GM21360 (cell line): ENCODE results near the gene TRPM1.

Source experiments
- ATAC-seq: cut with Tn5 transposase; IDR thresholded peaks from one replicate; pipeline ENCODE4 v1.9.1; 2021; ENCODE audit warnings: mild to moderate bottlenecking, moderate library complexity; ENCODE audit not compliant: unreplicated experiment

TRPM1 gene

DNA sequence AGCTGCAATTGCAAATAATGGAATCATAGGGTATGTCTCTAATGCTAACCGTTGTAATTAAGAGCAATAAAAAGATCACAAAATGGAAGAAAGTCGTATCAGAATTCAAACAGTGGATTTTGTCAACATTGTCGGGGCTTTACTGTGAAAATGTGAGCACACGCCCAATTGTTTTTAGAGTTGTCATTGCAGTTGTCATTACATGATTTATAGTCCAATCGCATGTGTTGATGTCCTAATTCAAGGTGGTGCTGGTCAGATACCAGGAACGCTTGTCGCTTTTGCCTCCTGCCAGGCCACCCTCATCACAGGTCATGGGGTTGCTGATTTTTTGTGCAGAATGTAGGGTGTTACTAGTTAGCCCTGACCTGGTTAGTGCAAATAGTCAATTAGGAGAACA, 16.2 kb downstream of the TRPM1 start:
- ATAC-seq: no peak

DNA sequence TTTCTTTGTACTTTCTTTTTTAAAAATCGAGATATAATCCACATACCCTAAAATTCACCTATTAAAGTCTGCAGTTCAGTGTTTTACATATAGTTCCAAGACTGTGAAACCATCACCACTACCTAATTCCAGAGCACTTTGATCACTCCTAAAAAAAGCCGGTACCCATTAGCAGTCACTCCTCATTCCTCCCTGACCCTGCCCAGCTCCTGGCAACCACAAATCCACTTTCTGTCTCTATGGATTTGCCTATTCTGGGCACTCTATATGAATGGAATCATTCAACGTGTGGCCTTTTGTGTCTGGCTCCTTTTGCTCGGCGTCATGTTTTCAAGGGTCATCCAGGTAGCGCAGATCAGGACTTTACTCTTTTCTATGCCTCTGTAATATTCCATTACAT, 17.3 kb downstream of the TRPM1 start:
- ATAC-seq: no peak

DNA sequence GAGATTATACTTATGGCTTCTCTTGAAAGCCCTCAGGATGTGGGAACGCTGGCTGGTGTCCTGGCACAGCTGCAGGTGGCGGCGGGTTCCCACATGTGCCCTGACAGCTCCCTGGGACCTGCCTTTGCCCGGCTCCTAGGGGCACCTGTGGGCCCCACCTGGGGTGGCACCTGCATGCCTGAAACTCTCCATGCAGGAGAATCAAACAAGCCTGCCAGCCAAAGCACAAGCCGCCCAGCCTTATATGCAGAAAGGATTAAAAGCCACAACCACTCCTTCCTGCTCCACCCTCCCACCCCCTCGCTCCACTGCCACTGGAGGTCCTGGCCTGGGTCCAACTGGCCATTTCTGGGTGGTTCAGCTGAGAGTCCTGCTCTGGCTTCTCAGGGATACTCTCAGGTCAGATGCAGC, 18.1 kb downstream of the TRPM1 start:
- no peak for ATAC-seq

DNA sequence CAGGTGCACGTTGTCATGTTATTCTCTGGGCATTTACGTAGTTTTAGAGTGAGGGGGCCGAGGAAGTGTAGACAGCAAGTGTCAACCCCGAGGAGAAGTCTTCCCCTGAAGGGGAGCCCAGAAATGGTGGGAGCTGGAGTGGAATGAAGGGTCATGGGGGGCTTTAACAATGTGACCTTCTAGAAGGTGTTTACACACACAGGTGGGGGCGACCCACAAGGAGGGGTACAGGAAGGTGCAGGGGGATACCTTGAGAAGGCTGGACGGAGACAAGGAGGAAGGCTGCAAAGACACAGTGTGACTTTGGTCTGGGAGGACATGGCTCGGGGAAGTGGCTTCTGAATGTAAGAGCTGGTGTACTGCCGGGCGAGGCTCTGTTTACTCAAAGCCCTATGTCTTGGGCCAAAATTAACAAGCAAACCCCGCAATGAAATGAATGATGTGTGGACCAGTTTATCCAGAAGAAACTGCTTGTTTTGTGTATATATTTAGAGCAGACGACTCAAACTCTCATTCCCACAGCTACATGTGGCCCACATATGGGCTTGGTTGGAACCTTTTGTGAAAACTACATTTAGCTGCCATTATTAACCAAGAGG, 18.7 kb downstream of the TRPM1 start:
- no peak for ATAC-seq

DNA sequence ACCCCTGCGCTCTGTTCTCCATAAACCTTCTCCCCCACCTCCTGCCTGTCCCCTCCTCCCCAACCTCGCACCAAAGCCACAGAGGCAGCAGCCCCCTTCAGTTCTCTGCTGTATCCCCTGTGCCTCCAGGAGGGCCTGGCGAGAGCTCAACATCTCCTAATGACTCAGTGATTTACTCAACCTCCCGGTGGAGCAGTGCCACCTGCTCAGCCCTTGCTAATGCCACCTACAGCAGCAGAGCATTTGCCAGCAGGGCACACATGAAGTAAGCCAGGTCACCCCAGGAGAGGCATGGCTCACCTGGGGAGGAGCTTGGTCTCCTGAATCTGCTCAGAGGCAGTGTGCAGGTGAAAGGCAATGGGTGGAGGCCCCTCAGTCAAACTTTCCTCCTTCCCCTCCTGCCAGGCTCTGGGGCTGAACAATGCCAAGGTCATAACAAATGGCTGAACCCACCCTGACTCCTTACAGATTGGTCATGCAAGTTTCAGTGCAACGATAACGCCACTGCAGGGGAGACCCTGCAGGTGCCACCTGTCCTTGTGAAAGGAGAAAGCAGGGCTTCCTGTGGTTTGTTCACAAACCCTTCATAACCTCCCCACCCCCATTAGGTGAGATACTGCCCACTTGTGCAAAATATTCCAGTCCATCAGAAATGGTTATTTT, 19.8 kb downstream of the TRPM1 start:
- ATAC-seq: no peak

DNA sequence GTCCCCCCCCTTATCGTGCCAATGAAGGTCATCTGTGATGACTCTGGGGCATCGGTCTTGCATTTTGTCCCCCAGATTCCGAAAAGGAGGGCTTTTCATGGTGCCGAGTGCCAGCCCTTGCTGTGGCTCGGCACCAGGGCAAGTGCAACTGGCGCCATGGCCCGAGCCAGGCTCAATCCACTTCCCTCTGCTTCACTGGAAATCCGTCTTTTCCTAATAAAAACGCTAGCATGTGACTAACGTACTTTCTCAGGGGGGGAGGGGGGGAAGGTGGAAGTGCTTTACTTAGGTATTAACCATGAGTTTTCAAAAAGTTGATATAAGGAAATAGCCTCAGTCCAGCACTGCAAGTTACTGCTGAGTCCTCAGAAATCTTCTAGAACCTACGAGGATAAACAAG, 20.5 kb downstream of the TRPM1 start:
- ATAC-seq: no peak

DNA sequence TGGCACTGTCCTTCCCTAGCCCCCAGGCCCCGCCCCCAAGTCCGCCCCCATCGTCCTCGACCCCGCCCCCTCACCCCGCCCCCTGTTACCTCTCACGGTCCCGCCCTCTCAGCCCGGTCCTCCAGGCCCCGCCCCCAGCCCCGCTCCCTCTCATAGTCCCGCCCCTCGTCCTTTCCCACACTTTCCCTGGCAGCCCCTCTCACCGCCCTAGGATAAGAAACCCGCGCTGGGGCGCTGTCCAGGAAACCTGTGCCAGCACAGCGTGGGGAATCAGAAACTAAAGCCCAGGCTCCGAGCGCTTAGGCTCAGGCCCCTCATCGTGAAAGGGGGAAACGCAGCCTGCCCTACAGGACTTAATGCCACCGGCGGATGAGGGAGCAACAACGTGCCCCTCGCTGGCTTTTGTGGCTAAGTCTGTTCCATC, 20.9 kb downstream of the TRPM1 start:
- ATAC-seq: no peak

DNA sequence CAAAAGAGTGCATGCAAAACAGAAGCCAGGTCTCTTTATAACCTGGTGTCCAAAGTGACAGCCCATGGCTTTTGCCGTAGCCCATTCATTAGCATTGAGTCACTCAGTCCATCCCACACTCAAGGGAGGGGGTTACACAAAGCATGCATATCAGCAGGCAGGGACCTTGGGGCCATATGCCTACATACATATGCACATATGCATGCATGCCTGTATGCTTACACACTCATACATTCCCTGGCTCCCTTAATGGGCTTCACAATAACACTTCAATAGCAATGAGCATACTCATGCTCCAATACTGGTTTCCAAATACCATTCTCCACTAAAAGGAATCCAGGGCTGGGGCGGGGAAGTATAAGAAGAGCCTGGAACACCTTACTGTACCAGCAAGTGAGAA, 22.0 kb downstream of the TRPM1 start:
- ATAC-seq: no peak

DNA sequence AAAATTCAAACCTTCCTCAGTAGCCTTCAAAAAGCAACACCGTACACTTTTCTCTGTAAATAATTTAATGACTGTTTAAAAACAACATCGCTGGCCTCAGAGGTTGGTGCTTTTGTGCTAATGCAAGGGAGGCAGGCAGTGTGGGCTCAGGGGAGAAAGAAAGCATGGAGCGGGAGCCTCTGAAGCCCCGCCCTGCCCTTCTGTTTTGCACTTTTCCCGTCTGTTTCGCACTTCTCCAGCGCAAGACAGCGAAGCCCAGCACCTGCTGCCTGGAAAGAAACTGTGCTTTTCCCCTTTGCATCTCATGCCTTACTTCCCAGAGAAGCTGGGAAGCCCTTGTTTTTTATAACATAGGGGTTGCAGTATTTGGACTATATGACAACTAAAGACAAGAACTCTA, 23.1 kb downstream of the TRPM1 start:
- no peak for ATAC-seq

DNA sequence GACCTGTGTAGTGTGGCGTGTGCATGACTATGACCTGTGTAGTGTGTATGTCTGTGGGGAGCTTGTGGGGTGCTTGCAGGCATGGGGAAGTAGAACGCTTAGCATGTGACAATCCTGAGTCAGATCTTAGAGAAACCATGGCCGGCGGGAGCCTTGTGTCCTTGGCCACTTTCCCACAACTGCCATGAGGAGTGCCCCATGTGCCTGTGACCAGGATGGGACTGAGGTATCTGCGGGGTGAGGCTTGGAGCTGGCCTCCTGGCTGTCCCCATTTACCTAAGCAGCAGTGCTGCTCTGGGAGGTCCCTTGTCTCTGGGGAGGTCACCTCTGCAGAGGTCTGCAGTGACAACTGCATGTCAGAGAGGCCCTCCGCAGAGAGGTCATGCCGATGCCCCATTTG, 23.6 kb downstream of the TRPM1 start:
- no peak for ATAC-seq

DNA sequence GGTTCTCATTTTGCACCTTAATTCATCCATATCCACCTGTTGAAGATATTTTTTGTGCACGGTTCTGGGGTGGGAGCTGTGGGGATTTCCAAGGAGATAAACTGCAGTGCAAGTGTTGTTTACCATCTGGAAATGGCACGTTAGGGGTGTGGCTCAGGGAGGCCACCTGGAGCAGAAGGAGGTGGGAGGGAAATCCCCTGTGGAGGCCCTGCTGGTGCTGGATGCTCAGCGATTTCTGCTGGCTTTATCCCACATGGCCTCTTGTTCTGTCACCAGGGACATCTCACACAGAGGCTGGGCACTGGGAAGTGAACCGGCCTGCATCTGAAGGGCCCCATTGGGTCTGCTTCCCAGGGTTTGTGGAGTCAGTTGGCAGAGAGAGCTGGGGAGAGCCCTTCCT, 24.3 kb downstream of the TRPM1 start:
- no peak for ATAC-seq

DNA sequence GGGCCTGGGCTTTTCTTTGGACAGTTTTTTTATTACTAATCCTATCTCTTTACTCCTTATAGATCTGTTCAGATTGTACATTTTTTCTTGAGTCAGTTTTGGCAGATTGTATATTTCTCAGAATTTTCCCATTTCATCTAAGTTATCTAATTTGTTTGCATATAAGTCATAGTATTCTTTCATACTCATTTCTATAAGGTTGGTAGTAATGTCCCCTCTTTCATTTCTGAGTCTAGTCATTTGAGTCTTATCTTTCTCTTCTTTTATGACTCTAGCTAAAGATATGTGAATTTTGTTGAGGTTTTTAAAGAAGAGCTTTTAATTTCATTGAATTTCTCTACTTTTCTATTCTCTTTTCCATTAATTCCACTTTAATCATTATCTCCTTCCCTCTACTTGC, 27.2 kb downstream of the TRPM1 start:
- no peak for ATAC-seq

DNA sequence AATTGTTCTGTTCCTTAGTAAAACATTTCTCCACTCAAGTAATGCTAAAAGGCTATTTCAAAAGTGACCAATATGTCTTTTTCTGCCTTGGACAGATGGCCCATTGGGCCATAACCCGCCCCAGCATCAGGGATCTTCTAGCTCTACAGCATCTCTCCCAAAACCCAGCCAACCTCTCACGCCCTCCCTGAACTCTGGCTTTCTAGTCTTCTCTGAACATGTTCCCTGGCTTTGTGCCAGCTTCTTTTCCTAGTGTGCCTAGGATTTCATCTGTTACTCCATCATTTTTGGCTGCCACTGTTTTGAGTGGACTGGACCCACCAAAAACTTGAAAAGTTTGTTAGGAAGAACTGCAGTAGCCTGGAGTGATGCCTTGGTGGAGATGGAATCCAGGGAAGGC, 30.7 kb downstream of the TRPM1 start:
- ATAC-seq: no peak

DNA sequence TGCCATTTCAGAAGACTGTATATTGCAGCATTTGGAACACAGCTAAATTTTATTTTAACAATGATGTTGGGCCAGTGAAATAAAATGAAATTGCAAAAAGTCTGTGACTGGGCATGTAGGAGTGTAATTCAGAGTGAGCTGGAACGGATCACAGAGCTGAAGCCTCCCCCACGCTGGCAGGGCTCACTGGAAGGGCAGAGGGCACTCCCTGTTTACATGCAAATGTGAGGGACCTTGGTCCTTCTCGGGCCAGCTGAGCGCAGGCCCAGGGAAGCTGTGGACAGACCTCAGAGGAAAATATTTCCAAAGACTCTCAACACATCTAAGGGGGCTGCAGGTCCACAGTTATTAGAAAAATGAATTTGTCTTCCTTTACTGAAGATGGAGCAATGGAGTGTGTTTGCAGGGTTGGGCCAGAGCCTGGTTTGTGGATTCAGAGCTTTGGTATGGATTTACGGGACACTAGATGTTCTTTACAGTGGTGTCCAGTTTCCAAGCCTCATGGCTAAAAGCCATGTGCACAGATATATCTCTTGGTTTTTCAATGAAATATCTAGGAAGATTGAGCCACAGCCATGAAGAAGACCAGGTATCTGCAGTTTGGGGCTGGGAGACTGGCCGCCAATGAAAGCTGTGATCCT, 32.0 kb downstream of the TRPM1 start:
- ATAC-seq: no peak

DNA sequence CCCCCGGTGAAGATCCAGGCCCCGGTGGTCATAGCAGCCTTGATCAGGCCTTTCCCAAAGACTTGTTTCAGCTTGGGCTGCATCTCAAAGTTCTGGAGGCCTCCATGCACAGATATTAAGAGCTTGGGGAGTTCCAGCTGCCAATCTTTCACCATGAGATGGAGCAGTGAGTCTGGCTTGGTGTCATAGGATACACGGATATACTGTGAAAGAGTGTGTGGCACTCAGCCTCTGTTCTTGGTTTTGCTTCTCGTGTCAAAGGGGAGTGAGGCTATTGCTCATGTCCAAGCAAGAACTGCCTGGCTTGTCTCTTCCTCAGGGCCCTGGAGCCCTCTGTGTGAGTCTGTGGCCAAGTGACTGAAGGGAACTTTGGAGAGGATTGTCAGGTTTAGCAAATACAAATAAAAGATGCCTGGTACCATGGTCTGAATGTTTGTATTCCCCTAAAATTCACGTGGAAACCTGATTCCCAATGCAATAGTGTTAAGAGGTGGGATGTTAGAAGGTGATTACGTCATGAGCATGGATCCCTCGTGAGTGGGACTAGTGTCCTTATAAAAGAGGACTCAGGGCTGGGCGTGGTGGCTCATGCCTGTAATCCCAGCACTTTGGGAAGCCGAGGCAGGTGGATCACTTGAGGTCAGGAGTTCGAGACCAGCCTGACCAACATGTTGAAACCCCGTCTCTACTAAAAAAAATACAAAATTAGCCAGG, 33.5 kb downstream of the TRPM1 start:
- ATAC-seq: no peak

DNA sequence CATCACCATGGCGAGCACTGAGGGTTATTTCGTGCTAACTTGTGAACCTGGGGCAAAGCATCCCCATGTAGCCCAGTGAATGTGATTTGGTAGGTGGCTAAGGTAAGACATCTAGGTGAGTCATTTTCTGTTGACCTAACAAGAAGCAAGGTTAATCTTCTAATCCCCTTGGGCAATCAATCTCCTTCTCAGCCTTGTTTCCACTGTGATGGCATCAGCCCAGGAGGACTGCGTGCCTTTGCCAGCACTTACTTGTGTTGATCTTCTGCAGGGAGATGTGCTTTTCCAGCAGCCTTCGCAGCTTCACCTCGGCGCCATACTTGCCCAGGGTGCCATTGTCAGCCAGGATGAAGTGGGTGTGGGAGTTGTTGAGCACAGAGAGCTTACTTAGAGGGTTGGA, 35.7 kb downstream of the TRPM1 start:
- ATAC-seq: no peak

DNA sequence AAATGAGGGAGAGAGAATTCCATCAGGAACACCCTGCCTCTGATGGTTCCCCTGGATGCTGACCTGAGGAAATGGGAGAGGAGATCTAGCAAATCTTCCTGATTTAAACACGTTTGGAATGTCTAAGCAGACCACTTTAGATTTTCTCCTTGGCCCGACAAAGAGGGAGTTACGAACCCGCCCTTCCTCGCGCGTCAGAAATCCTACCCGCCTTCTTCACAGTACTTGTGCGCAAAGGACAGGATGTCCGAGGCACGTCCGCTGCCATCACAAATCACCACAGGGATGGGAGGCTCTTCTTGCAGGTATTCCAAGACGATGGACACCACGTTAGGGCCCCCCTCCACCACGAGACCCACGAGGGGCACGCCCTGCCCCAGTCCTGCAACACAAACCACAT, 38.6 kb downstream of the TRPM1 start:
- no peak for ATAC-seq

DNA sequence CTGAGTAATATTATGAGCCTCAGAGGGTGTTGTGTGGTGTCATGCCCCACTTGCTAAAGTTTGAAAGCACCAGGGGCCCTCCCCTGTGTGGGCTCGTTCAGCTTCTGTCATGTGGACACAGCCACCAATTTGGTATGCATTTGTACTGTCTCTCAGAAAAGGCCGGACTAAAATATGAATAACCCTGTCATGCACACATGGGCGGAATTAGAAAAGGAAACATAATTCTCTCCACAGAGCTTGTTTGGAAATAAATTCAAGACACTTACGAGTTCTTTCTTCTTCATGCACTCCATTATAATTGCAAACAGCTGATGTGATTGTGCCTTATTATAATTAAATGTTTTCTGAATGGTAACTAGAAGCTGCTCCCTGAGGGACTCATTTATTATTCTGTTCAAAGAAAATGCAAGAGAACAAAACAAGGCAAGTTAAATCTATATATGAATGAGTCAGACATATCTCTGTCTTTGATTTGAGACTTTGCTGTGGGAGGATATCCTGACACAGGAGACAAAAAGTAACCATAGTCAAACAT, 39.1 kb downstream of the TRPM1 start:
- no peak for ATAC-seq

DNA sequence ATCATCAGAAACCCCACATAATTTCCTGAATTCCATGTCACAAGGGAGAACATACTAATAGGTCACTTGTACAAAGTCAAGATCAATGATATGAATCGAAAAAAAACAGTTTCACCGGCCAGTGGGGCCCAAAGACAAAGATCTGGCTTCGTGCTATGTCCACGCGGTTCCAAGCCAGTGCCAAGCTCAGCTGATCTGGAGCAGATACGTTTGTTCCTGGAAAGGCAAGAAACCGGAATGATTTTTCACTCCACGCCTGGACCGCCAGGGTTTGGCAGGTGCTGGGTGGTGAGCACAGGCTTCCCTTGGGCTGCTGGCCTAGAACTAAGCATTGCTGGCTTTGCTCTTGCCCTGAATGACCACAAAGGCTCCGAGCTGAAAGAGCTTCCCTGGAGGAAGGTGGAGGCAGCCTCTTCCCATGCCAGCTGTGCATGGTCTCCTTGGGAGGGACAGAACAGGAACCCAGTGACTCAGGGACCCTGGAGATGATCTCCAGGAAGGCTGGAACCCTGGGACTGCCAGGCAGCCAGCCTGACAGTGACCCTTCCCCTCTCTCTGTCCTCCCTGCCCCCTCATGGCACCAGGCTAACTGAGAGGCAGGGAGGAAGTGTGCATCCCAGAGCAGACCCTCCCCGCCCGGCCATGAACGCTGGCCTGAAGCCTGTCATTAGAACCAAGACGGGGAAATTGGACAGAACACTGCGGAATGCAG, 40.9 kb downstream of the TRPM1 start:
- no peak for ATAC-seq

DNA sequence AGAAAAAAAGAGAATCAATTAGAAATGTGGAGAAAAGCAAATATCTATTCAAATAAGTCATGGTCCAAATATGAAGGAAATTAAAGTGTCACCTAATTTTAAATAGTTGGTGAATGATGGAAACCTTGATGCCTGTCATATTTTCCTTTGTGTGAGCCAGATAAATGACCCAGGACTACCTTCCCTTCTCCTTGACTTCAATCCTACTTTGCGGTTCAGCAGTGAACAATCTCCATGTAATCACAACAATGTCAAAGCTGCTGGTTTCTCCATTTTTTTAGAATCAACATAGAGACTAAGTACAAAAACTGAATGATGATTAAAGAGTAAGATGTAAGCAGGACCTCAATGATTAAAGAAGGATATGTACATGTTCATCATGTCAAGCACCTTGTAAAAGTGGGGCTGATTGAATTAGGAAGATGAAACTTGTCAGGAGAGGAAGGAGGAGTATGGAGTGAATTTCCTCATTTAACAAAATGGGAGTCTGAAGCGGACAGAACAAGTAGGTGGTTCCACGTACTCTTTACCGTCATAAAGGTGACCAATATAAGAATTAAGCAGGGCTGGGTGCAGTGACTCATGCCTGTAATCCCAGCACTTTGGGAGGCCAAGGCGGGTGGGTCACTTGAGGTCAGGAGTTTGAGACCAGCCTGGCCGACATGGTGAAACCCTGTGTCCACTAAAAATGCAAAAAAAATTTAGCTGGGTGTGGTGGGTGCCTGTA, 43.1 kb downstream of the TRPM1 start:
- no peak for ATAC-seq
